Kidney (tissue), 14 donors: ENCODE results near the gene RMDN2. TPM values are rescaled to one million over a fixed set of nuclear protein-coding genes. Genes with fewer than 3 reads are reported as not detected.

Experiments
- DNase-seq, 5 donors: peaks; one replicate each; pipeline ENCODE4 v3.0.0-alpha.2; 2013 to 2020
- FAIRE-seq: peaks from 2 replicates; lab custom pipeline; 2012; peaks lifted over from hg19 to GRCh38; lab: Jason Lieb, UNC
- H3K27ac ChIP-seq, 2 donors: one replicate each; pipeline ENCODE4 v1.7.0; 2013; ENCODE audit warnings: low read depth in 2 of 2, low read length in 2 of 2, inconsistent platforms in 1 of 2
- H3K27me3 ChIP-seq: one replicate; pipeline ENCODE4 v1.7.1; 2013; ENCODE audit warnings: low read length, inconsistent platforms; ENCODE audit not compliant: control insufficient read depth, insufficient read depth
- H3K36me3 ChIP-seq, 3 donors: one replicate each; pipeline versions ENCODE4 v1.7.0 to v1.7.1; 2013; ENCODE audit warnings: low read length in 3 of 3, control low read depth in 1 of 3, inconsistent platforms in 1 of 3; ENCODE audit not compliant: insufficient read depth in 3 of 3, control insufficient read depth in 2 of 3
- H3K4me1 ChIP-seq, 3 donors: one replicate each; pipeline versions ENCODE4 v1.7.0 to v1.7.1; 2013; ENCODE audit warnings: low read length in 3 of 3, inconsistent platforms in 1 of 3, low read depth in 1 of 3; ENCODE audit not compliant: control insufficient read depth in 2 of 3, insufficient read depth in 2 of 3
- H3K4me3 ChIP-seq, 3 donors: one replicate each; pipeline versions ENCODE4 v1.7.0 to v1.8.1; 2013; ENCODE audit warnings: low read length in 3 of 3, control low read depth in 1 of 3, inconsistent platforms in 1 of 3
- H3K9ac ChIP-seq, 3 donors: one replicate each; pipeline versions ENCODE4 v1.7.0 to v1.7.1; 2013; ENCODE audit warnings: low read length in 3 of 3, control low read depth in 1 of 3, inconsistent platforms in 1 of 3
- H3K9me3 ChIP-seq, 3 donors: one replicate each; pipeline versions ENCODE4 v1.7.0 to v1.7.1; 2013; ENCODE audit warnings: low read length in 3 of 3, control low read depth in 1 of 3, inconsistent platforms in 1 of 3; ENCODE audit not compliant: control insufficient read depth in 2 of 3, insufficient read depth in 1 of 3
- CTCF ChIP-seq: IDR thresholded peaks from 3 replicates; pipeline ENCODE4 v1.5.1; 2012; ENCODE audit warnings: mild to moderate bottlenecking, moderate library complexity, borderline replicate concordance; ENCODE audit not compliant: insufficient read depth; ENCODE audit errors: extremely low read depth
- intact Hi-C: fragments of 100-400 bp; cut with DNase I; formaldehyde crosslinking; loops from one replicate; pipeline ENCODE4 v1.11.1; 2022
- polyA plus RNA-seq: library from polyadenylated mRNA; stranded (reverse); fragments of 350-450 nt; fragmentation: Illumina TruSeq; extraction: RNeasy Lipid Tissue Mini Kit (QIAGEN cat#74804); gene quantifications from one replicate; pipeline ENCODE4 v1.2.3, GENCODE V29; 2014; ENCODE audit warnings: low read depth, low replicate concordance; ENCODE audit not compliant: insufficient read depth
- total RNA-seq: library from RNA; stranded (reverse); fragmentation: NEBNext Ultra II Directional; extraction: Animal tissue kit (Norgen Biotek cat#: 25700); gene quantifications from one replicate; pipeline ENCODE4 v1.2.1, GENCODE V29; 2021
- donor health status: control.
- donor health status: control.
- donor health status: control.
- donor health status: control.
- donor health status: control.
- donor health status: DM: yes; HTN: yes; CAD: no.
- donor health status: Normal renal cell carcinoma (clear cell type).

RMDN2 gene
- total and polyA plus RNA-seq, 2 donors from 2014 or later = 7.9 to 10.5 TPM

DNA sequence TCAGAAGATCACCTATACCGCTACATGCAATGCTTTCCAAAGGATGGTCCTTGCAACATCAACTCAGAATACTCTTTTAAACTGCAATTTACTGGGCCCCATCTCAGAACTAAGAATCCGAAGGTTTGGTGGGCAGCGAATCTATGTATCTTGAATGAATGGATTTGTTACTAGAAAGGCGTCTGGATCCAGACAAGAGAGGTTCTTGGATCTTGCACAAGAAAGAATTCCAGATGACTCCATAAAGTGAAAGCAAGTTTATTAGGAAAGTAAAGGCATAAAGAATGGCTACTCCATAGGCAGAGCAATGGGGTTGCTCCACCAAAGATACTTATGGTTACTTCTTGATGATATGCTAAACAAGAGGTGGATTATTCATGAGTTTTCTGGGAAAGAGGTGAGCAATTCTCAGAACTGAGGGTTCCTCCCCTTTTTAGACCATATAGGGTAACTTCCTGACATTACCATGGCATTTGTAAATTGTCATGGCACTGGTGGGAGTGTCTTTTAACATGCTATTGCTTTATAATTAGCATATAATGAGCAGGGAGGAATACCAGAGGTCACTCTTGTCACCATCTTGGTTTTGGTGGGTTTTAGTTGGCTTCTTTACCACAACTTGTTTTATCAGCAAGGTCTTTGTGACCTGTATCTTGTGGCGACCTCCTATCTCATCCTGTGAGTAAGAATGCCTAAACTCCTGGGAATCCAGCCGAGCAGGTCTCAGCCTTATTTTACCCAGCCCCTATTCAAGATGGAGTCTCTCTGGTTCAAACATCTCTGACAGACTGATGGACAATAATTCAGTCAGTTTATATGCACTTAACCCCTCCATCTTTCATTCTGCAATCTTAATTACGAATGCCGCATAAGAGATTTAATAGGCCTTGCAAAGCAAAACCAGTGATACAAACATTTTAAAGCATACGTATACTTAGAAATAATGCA is 7.5 kb upstream of the RMDN2 start:
- DNase-seq = no peak
- intact Hi-C loops = no loop called here
- Histone ChIP-seq H3K4me3 (no peak overlapping the region), H3K27me3 (no peaks in the 10 kb centered on the region), H3K9ac (no peak overlapping the region), H3K36me3 (no peaks in the 10 kb centered on the region), H3K9me3 (no peaks in the 10 kb centered on the region), H3K27ac (no peak overlapping the region), H3K4me1 (peaks cover 0 to 5% (median 4%) of the 10 kb centered on the region in 3 donors)
- FAIRE-seq = no peak
- no peak for TF ChIP-seq CTCF

- H3K27me3 ChIP-seq = no peaks in the 10 kb centered on the region
- H3K9ac ChIP-seq = no peak overlapping the region
- intact Hi-C loops = no loop called here
- DNase-seq = no peak
- no peak for FAIRE-seq
- H3K27ac ChIP-seq = no peak overlapping the region
- no peak overlapping the region for H3K4me3 ChIP-seq
- no peaks in the 10 kb centered on the region for H3K36me3 ChIP-seq
- H3K9me3 ChIP-seq = no peaks in the 10 kb centered on the region
- no peak for TF ChIP-seq CTCF
- peaks cover 0 to 9% (median 8%) of the 10 kb centered on the region in 3 donors for H3K4me1 ChIP-seq
These were observed 6.3 kb upstream of the RMDN2 start for GRCh38 chr2:37918742-37919186.

GRCh38 chr2:37919631-37920032 is 5.5 kb upstream of the RMDN2 start:
- H3K27ac ChIP-seq = no peak overlapping the region
- intact Hi-C loops = no loop called here
- no peaks in the 10 kb centered on the region for H3K36me3 ChIP-seq
- no peak overlapping the region for H3K9ac ChIP-seq
- no peak for DNase-seq
- no peaks in the 10 kb centered on the region for H3K9me3 ChIP-seq
- no peak for FAIRE-seq
- TF ChIP-seq CTCF = no peak
- H3K27me3 ChIP-seq = no peaks in the 10 kb centered on the region
- H3K4me1 ChIP-seq = peaks cover 0 to 9% (median 8%) of the 10 kb centered on the region in 3 donors
- no peak overlapping the region for H3K4me3 ChIP-seq
